GM12801 (cell line): ENCODE results near the gene UFM1.

Source experiments
- TF ChIP-seq, protein P1 (sequence below): IDR thresholded peaks from one replicate; pipeline ENCODE4 v1.5.1; 2011; ENCODE audit warnings: control low read depth; ENCODE audit not compliant: insufficient read length; ENCODE audit errors: extremely low read depth

UFM1 gene

DNA sequence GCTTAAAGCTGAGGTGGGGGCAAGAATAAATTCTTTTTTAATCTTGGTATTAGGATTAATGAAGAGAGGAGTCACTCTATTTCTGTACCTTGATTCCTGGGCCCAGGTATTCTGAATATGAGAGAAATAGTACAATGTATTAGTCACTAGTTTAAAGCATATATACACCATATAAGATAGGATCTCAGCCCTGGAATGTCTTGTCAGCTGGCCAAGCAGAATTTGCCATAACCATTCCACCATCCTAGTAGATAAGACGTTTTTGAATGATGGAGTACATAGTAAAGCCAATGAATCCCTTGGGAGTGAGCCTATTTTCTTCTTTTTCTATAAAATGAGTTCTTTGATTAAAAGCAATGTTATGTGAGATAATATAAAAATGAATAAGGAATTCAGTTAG is 55.6 kb downstream of the UFM1 start:
- TF ChIP-seq, protein P1, sequence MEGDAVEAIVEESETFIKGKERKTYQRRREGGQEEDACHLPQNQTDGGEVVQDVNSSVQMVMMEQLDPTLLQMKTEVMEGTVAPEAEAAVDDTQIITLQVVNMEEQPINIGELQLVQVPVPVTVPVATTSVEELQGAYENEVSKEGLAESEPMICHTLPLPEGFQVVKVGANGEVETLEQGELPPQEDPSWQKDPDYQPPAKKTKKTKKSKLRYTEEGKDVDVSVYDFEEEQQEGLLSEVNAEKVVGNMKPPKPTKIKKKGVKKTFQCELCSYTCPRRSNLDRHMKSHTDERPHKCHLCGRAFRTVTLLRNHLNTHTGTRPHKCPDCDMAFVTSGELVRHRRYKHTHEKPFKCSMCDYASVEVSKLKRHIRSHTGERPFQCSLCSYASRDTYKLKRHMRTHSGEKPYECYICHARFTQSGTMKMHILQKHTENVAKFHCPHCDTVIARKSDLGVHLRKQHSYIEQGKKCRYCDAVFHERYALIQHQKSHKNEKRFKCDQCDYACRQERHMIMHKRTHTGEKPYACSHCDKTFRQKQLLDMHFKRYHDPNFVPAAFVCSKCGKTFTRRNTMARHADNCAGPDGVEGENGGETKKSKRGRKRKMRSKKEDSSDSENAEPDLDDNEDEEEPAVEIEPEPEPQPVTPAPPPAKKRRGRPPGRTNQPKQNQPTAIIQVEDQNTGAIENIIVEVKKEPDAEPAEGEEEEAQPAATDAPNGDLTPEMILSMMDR: no peak

DNA sequence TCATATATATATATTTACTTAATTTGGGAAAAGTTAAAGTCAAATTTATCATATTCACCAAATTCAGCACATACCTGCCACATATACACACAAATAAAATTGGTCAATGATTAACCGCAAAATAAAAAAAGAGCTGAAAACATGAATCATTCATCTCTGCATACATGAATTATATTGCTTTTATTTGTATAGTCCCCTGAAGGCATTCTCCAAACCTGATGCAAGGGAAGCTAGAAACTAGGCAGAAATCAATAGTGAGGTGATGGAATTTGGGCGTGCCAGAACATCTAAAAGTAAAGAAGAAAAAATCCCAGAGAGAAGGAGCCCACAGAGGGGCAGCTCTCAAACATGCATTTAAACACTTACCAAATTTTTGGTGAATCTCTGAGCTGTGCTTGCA is 60.1 kb downstream of the UFM1 start:
- TF ChIP-seq, protein P1: no peak

DNA sequence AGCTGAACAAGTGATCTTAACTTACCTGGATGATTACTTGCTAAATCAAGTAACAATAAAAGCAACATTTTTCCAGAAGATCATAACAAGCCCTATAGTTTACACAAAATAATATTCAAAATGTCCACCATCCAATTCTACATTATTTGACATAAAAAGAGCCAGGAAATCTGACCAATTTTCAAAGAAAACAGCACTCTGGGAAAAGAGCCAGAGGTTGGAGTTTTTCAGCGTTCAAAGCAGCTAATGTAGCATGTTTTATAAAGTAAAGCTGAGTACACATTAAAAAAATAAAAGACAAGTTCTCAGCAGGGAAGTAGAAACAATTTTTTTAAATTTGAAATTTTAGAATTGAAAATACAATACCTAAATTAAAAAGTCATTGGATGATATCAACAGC is 62.6 kb downstream of the UFM1 start:
- TF ChIP-seq, protein P1: no peak
